RWPE1 (cell line): ENCODE measurements around the gene ZNF217.
A peak's percentile ranks its signal among the peaks of the same experiment; 100 is the strongest.
"Not testable (repeated sequence)": the region's sequence is repeated elsewhere in the genome, so short reads cannot be mapped to it uniquely, and the experiment has no call there.

Experiments
- CTCF ChIA-PET: fragments of 350-600 bp; sonication (Branson Sonifier 250); formaldehyde crosslinking; extraction: SDS; loops from one replicate; lab custom pipeline; 2021; lab: Yijun Ruan, JAX
- POLR2A ChIA-PET: fragments of 400-600 bp; formaldehyde crosslinking; extraction: SDS; loops from one replicate; lab custom pipeline; 2020; ENCODE audit warnings: antibody characterized with exemption; ENCODE audit not compliant: low non-redundant PET; lab: Yijun Ruan, JAX
- DNase-seq: peaks from one replicate; pipeline ENCODE4 v3.0.0; 2012; ENCODE audit warnings: low spot score
- H3K27ac ChIP-seq: fragments of 450-650 bp; 2 replicates; pipeline ENCODE4 v1.5.1; 2017
- CTCF ChIP-seq: fragments of 450-650 bp; conservative IDR thresholded peaks from 2 replicates; pipeline ENCODE4 v1.5.1; 2017; ENCODE audit warnings: low read depth, mild to moderate bottlenecking

Gene ZNF217

GRCh38 chr20:53626584-53626983 lies 32.9 kb upstream of the ZNF217 start:
- POLR2A ChIA-PET: no interaction called here

GRCh38 chr20:53625311-53626129 lies 31.9 kb upstream of the ZNF217 start:
- CTCF ChIA-PET: interaction anchor here (0.6 kb wide), 1 partner anchor 1459 kb away, joined by 4 read pairs; no protein-coding TSS in a partner anchor
- no peak for DNase-seq
- no peak overlapping the region for H3K27ac ChIP-seq
- POLR2A ChIA-PET: no interaction called here
- TF ChIP-seq CTCF: no peak

More at GRCh38 chr20:53626584-53626983, 32.9 kb upstream of the ZNF217 start:
- no peak for DNase-seq
- peak overlapping the region; percentile 12; the same call in 1 of the 2 replicates for H3K27ac ChIP-seq
- TF ChIP-seq CTCF: no peak
- CTCF ChIA-PET: interaction anchor here (0.5 kb wide), 1 partner anchor 17 kb away, joined by 3 read pairs; no protein-coding TSS in a partner anchor

- POLR2A ChIA-PET, DNase-seq: not testable (repeated sequence)
- H3K27ac ChIP-seq: peak overlapping the region; percentile 24
- CTCF ChIA-PET: interaction anchor here (0.6 kb wide), 1 partner anchor 1458 kb away, joined by 4 read pairs; no protein-coding TSS in a partner anchor
Observed at GRCh38 chr20:53624927-53625250, 31.2 kb upstream of the ZNF217 start.

GRCh38 chr20:53623454-53624211 lies 30.0 kb upstream of the ZNF217 start:
- no peak for TF ChIP-seq CTCF
- CTCF ChIA-PET: interaction anchor here (0.6 to 0.8 kb wide), 4 partner anchors 19 to 131 kb away, joined by 3 to 4 read pairs (median 4); no protein-coding TSS in a partner anchor

GRCh38 chr20:53623134-53623453 lies 29.5 kb upstream of the ZNF217 start:
- 0 out of 2 replicates have a peak, but pooled peaks have one; percentile 21 for TF ChIP-seq CTCF
- H3K27ac ChIP-seq: peak overlapping the region; percentile 70

More at GRCh38 chr20:53623454-53624211, 30.0 kb upstream of the ZNF217 start:
- H3K27ac ChIP-seq: peak overlapping the region; percentile 70
- POLR2A ChIA-PET: no interaction called here
- peak; percentile 65 for DNase-seq

GRCh38 chr20:53622247-53623133 lies 28.9 kb upstream of the ZNF217 start:
- DNase-seq: no peak

More at GRCh38 chr20:53623134-53623453, 29.5 kb upstream of the ZNF217 start:
- DNase-seq: no peak
- POLR2A ChIA-PET: interaction anchor here (1.0 kb wide), 1 partner anchor 28 kb away, joined by 8 read pairs; no protein-coding TSS in a partner anchor
- CTCF ChIA-PET: interaction anchor here (0.6 to 2.2 kb wide), 4 partner anchors 13 to 308 kb away, joined by 3 to 9 read pairs (median 5); no protein-coding TSS in a partner anchor

More at GRCh38 chr20:53622247-53623133, 28.9 kb upstream of the ZNF217 start:
- TF ChIP-seq CTCF: no peak
- ChIA-PET CTCF (interaction anchor here (0.6 to 2.2 kb wide), 8 partner anchors 13 to 317 kb away, joined by 3 to 9 read pairs (median 4); no protein-coding TSS in a partner anchor), POLR2A (interaction anchor here (1.0 kb wide), 1 partner anchor 28 kb away, joined by 8 read pairs; no protein-coding TSS in a partner anchor)
- peak overlapping the region; percentile 95 for H3K27ac ChIP-seq
